Panc1 (cell line): Measurements from ENCODE around the gene SPOCK1.

Source experiments
- CTCF ChIP-seq: fragments of 450-650 bp; IDR thresholded peaks from 2 replicates; pipeline ENCODE4 v1.5.1; 2017; ENCODE audit warnings: mild to moderate bottlenecking
- SIN3A ChIP-seq: IDR thresholded peaks from 2 replicates; pipeline ENCODE4 v1.6.1; 2012; ENCODE audit warnings: low read depth, mild to moderate bottlenecking, low read length, moderate library complexity, borderline replicate concordance; ENCODE audit not compliant: insufficient read depth

- TF ChIP-seq SIN3A (no peak), CTCF (no peak)
Observed at GRCh38 chr5:137264041-137264440, 235.1 kb downstream of the SPOCK1 start.
